SK-N-SH (cell line): ENCODE results near the gene TNPO1. TPM values are rescaled to one million over a fixed set of nuclear protein-coding genes. Genes with fewer than 3 reads are reported as not detected.

ENCODE experiments used
- CTCF ChIA-PET: fragments of 300-600, 350-600 bp; formaldehyde crosslinking; extraction: SDS; loops from one replicate; lab custom pipeline; 2021; lab: Yijun Ruan, JAX
- POLR2A ChIA-PET: fragments of 350-600 bp; sonication (Branson Sonifier 250); formaldehyde crosslinking; extraction: SDS; loops from one replicate; lab custom pipeline; 2020; ENCODE audit warnings: antibody characterized with exemption, inconsistent platforms; lab: Yijun Ruan, JAX
- DNase-seq: peaks from one replicate; pipeline ENCODE4 v3.0.0; 2012
- H2AFZ ChIP-seq: fragments of 200-600 bp; sonication (generic); 2 replicates; pipeline ENCODE4 v1.8.1; 2016; ENCODE audit warnings: antibody characterized with exemption, mild to moderate bottlenecking, low read depth
- H3F3A ChIP-seq: fragments of 200-600 bp; sonication (generic); replicated peaks from 2 replicates; pipeline ENCODE3; 2016; ENCODE audit warnings: antibody characterized with exemption, mild to moderate bottlenecking; ENCODE audit not compliant: insufficient read depth
- H3K27ac ChIP-seq, 2 experiments: fragments of 200-500 bp in 1 of 2; fragments of 200-600 bp in 1 of 2; sonication (Bioruptor generic) in 1 of 2; sonication (generic), shearing (Covaris generic) in 1 of 2; 2 replicates each; pipeline versions ENCODE4 v1.5.1 to v1.6.1; 2014 to 2016; ENCODE audit warnings: low read depth in 2 of 2, inconsistent platforms in 1 of 2, low read length in 1 of 2, mild to moderate bottlenecking in 1 of 2, mixed read lengths in 1 of 2
- H3K27me3 ChIP-seq: fragments of 200-600 bp; sonication (generic), shearing (Covaris generic); 2 replicates; pipeline ENCODE4 v1.6.1; 2016; ENCODE audit warnings: mixed run types; ENCODE audit not compliant: insufficient read depth
- H3K36me3 ChIP-seq, 2 experiments: fragments of 200-500 bp in 1 of 2; fragments of 200-600 bp in 1 of 2; sonication (Bioruptor generic) in 1 of 2; sonication (generic) in 1 of 2; replicated peaks in 1 of 2; 2 replicates each; pipeline versions ENCODE3 to v1.5.1; 2014 to 2016; ENCODE audit warnings: low read length in 1 of 2, mild to moderate bottlenecking in 1 of 2; ENCODE audit not compliant: insufficient read depth in 2 of 2, control insufficient read depth in 1 of 2
- H3K4me1 ChIP-seq, 2 experiments: fragments of 200-500 bp in 1 of 2; fragments of 200-600 bp in 1 of 2; sonication (Bioruptor generic) in 1 of 2; sonication (generic), shearing (Covaris generic) in 1 of 2; 2 replicates each; pipeline versions ENCODE4 v1.5.1 to v1.6.1; 2014 to 2016; ENCODE audit warnings: low read depth in 1 of 2, low read length in 1 of 2, mixed run types in 1 of 2; ENCODE audit not compliant: insufficient read depth in 2 of 2, control insufficient read depth in 1 of 2
- H3K4me2 ChIP-seq: fragments of 200-600 bp; sonication (generic), shearing (Covaris generic); 2 replicates; pipeline ENCODE4 v1.6.1; 2017; ENCODE audit warnings: mixed run types
- H3K4me3 ChIP-seq, 2 experiments: fragments of 200-500 bp in 1 of 2; fragments of 200-600 bp in 1 of 2; sonication (Bioruptor generic) in 1 of 2; sonication (generic), shearing (Covaris generic) in 1 of 2; 2 replicates each; pipeline versions ENCODE4 v1.5.1 to v1.8.1; 2014 to 2016; ENCODE audit warnings: low read depth in 2 of 2, inconsistent platforms in 1 of 2, low read length in 1 of 2, mild to moderate bottlenecking in 1 of 2, mixed read lengths in 1 of 2, moderate library complexity in 1 of 2
- H3K79me2 ChIP-seq: fragments of 200-600 bp; sonication (generic); 2 replicates; pipeline ENCODE4 v1.8.1; 2017; ENCODE audit warnings: mild to moderate bottlenecking; ENCODE audit not compliant: insufficient read depth
- H3K9ac ChIP-seq: fragments of 200-600 bp; sonication (generic); 2 replicates; pipeline ENCODE4 v1.6.1; 2017; ENCODE audit warnings: mixed run types
- H3K9me2 ChIP-seq: fragments of 200-600 bp; sonication (generic); 2 replicates; pipeline ENCODE4 v1.6.1; 2017; ENCODE audit warnings: mixed run types
- H3K9me3 ChIP-seq: fragments of 200-600 bp; sonication (generic); 2 replicates; pipeline ENCODE4 v1.6.1; 2017; ENCODE audit warnings: mixed run types, mild to moderate bottlenecking, moderate library complexity
- H4K20me1 ChIP-seq: fragments of 200-600 bp; sonication (generic); 2 replicates; pipeline ENCODE4 v1.6.1; 2017; ENCODE audit warnings: mild to moderate bottlenecking, mixed run types; ENCODE audit not compliant: insufficient read depth
- EP300 ChIP-seq, 2 experiments: IDR thresholded peaks; 2 replicates each; pipeline versions ENCODE4 v1.4.0 to v1.6.1; 2012; ENCODE audit warnings: borderline replicate concordance in 1 of 2, low read depth in 1 of 2, low read length in 1 of 2
- FOXJ3 ChIP-seq: sonication (generic); formaldehyde crosslinking; IDR thresholded peaks from 2 replicates; pipeline ENCODE4 v1.5.1; 2020; ENCODE audit warnings: mild to moderate bottlenecking, missing genetic modification reagents
- GABPA ChIP-seq: IDR thresholded peaks from 2 replicates; pipeline ENCODE4 v1.4.0; 2012; ENCODE audit warnings: low read depth, mild to moderate bottlenecking
- GATA2 ChIP-seq: sonication (generic); formaldehyde crosslinking; IDR thresholded peaks from 2 replicates; pipeline ENCODE4 v1.5.0; 2020; ENCODE audit warnings: mild to moderate bottlenecking, missing genetic modification reagents
- IRF3 ChIP-seq: fragments of 150-350 bp; IDR thresholded peaks from 2 replicates; pipeline ENCODE4 v1.6.1; 2016; ENCODE audit warnings: mild to moderate bottlenecking, low read depth, low read length
- MAX ChIP-seq: IDR thresholded peaks from 2 replicates; pipeline ENCODE4 v1.4.0; 2012; ENCODE audit warnings: low read depth
- NFIC ChIP-seq: IDR thresholded peaks from 2 replicates; pipeline ENCODE4 v1.4.0; 2012; ENCODE audit warnings: borderline replicate concordance
- NRF1 ChIP-seq: IDR thresholded peaks from 2 replicates; pipeline ENCODE4 v1.6.1; 2012; ENCODE audit warnings: low read depth, mild to moderate bottlenecking, low read length
- RCOR1 ChIP-seq: fragments of 150-350 bp; IDR thresholded peaks from 2 replicates; pipeline ENCODE4 v1.6.1; 2017; ENCODE audit warnings: antibody characterized with exemption, low read length
- REST ChIP-seq: IDR thresholded peaks from 2 replicates; pipeline ENCODE4 v1.6.1; 2012; ENCODE audit warnings: mild to moderate bottlenecking, low read depth, low read length, moderate library complexity
- RFX5 ChIP-seq: IDR thresholded peaks from 2 replicates; pipeline ENCODE4 v1.6.1; 2012; ENCODE audit warnings: mild to moderate bottlenecking, improper control_type of control experiment, low read length
- SIN3A ChIP-seq: IDR thresholded peaks from 2 replicates; pipeline ENCODE4 v1.6.1; 2012; ENCODE audit warnings: low read depth, mild to moderate bottlenecking, low read length, moderate library complexity, borderline replicate concordance
- TAF1 ChIP-seq: IDR thresholded peaks from 2 replicates; pipeline ENCODE4 v1.6.1; 2012; ENCODE audit warnings: low read depth, mild to moderate bottlenecking, low read length, moderate library complexity, borderline replicate concordance
- TCF12 ChIP-seq: IDR thresholded peaks from 2 replicates; pipeline ENCODE4 v1.4.0; 2012
- TEAD4 ChIP-seq: IDR thresholded peaks from 2 replicates; pipeline ENCODE4 v1.4.0; 2012; ENCODE audit warnings: mild to moderate bottlenecking, borderline replicate concordance; ENCODE audit not compliant: insufficient read depth
- USF2 ChIP-seq: fragments of 150-350 bp; IDR thresholded peaks from 2 replicates; pipeline ENCODE4 v1.6.1; 2017; ENCODE audit warnings: antibody characterized with exemption, low read length, low read depth, borderline replicate concordance
- YY1 ChIP-seq: IDR thresholded peaks from 2 replicates; pipeline ENCODE4 v1.4.0; 2012; ENCODE audit warnings: low read depth, mild to moderate bottlenecking
- WGBS: methylation state at CpG from one replicate; pipeline ENCODE4 v1.1.6; 2017; ENCODE audit warnings: low lambda C conversion rate; 5-methylcytosine and 5-hydroxymethylcytosine counted together
- polyA plus RNA-seq, 3 experiments: library from polyadenylated mRNA; depleted of rRNA; stranded (reverse); fragments of >200 nt; gene quantifications; 2 replicates each; pipeline ENCODE4 v1.2.3, GENCODE V29; 2012

The TNPO1 gene
- polyA plus RNA-seq, 1 of the 3 experiments (the other 2 are of a cell fraction) = 19.9 TPM

- H3K79me2 ChIP-seq = peaks cover 72% of the 10 kb centered on the region
- ChIA-PET CTCF (interaction anchor here (0.8 to 1.1 kb wide), 2 partner anchors 11 to 13 kb away, joined by 3 to 4 read pairs; no protein-coding TSS in a partner anchor), POLR2A (no interaction called here)
Measured at GRCh38 chr5:72895758-72896157, 79.3 kb downstream of the TNPO1 start.

GRCh38 chr5:72906806-72907205 lies 90.3 kb downstream of the TNPO1 start:
- Histone ChIP-seq H3K9me3 (no peaks in the 10 kb centered on the region), H3K27ac (no peak overlapping the region), H3K79me2 (peaks cover 4% of the 10 kb centered on the region; the same call in 1 of the 2 replicates), H3K27me3 (no peaks in the 10 kb centered on the region), H3K4me1 (no peaks in the 10 kb centered on the region; a peak in 1 of 4 replicates), H3K4me3 (no peak overlapping the region), H3F3A (peaks cover 36% of the 10 kb centered on the region), H3K9ac (no peak overlapping the region), H3K36me3 (peaks cover 86 to 91% of the 10 kb centered on the region in 2 experiments), H2AFZ (no peak overlapping the region), H3K9me2 (no peaks in the 10 kb centered on the region), H4K20me1 (no peaks in the 10 kb centered on the region), H3K4me2 (no peak overlapping the region)
- CTCF ChIA-PET = interaction anchor here (1.1 kb wide), 1 partner anchor 11 kb away, joined by 4 read pairs; no protein-coding TSS in a partner anchor
- no peak for TF ChIP-seq NRF1
- no peak for TF ChIP-seq TEAD4
- TF ChIP-seq MAX = no peak
- TF ChIP-seq TAF1 = no peak
- TF ChIP-seq IRF3 = no peak
- no peak for TF ChIP-seq GABPA
- TF ChIP-seq NFIC = no peak
- TF ChIP-seq REST = no peak
- DNase-seq = no peak
- POLR2A ChIA-PET = no interaction called here

More at GRCh38 chr5:72895758-72896157, 79.3 kb downstream of the TNPO1 start:
- no peak overlapping the region for H3K4me2 ChIP-seq
- H2AFZ ChIP-seq = no peak overlapping the region
- no peak overlapping the region for H3K4me3 ChIP-seq
- no peaks in the 10 kb centered on the region for H3K9me3 ChIP-seq
- no peaks in the 10 kb centered on the region; the same call in 1 of the 2 replicates for H4K20me1 ChIP-seq
- no peak for TF ChIP-seq USF2
- no peak for TF ChIP-seq TCF12
- no peak for TF ChIP-seq EP300 (IDR thresholded peaks at IDR 0.05; ENCODE audit: borderline replicate concordance in 1 of 2, low read depth in 1 of 2, low read length in 1 of 2)
- TF ChIP-seq RFX5 = no peak
- TF ChIP-seq GATA2 (CRISPR knock-in tag) = no peak
- TF ChIP-seq FOXJ3 (CRISPR knock-in tag) = no peak
- TF ChIP-seq YY1 = no peak
- no peak for TF ChIP-seq RCOR1
- TF ChIP-seq SIN3A = no peak
- no peak for TF ChIP-seq MAX
- H3K9me2 ChIP-seq = no peaks in the 10 kb centered on the region
- H3F3A ChIP-seq = peaks cover 15% of the 10 kb centered on the region
- H3K9ac ChIP-seq = no peak overlapping the region
- H3K36me3 ChIP-seq = peaks cover 90 to 99% of the 10 kb centered on the region in 2 experiments
- 74% methylated on average over 2 of the region's 2 CpGs for WGBS
- DNase-seq = no peak
- no peaks in the 10 kb centered on the region; a peak in 1 of 4 replicates for H3K4me1 ChIP-seq
- no peak overlapping the region for H3K27ac ChIP-seq
- H3K27me3 ChIP-seq = no peaks in the 10 kb centered on the region
